ENCODE data around the gene ACSS2.

The ACSS2 gene

DNA sequence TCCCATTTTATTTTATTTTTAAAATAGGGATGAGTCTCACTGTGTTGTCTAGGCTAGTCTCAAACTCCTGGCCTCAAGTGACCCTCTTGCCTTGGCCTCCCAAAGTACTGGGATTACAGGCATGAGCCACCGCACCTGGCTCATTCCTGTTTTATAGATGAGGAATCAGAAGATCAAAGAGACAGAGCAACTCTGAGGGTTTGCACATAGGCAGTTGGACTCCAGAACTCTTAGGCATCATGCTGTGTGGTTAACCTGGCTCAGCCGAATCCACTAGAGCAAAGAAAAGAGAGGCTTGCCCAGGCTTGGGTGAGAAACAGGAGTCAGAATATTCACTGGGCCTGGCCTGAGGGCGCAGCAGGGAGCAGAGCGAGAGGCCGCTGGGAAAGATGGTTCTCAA lies 88.6 kb downstream of the ACSS2 start:
- no peaks in the 10 kb centered on the region for H3F3A ChIP-seq (ENCODE audit: insufficient read depth, low read length)
- H3K9me3 ChIP-seq (replicated peaks; ENCODE audit: insufficient read depth, low read length) = no peaks in the 10 kb centered on the region
- H3K9ac ChIP-seq (ENCODE audit: low read length) = no peak overlapping the region
- H3K4me3 ChIP-seq (ENCODE audit: low read length) = no peak overlapping the region
- no peak for TF ChIP-seq EZH2 (optimal IDR thresholded peaks at IDR 0.05; ENCODE audit: low read depth, low read length)
- TF ChIP-seq, protein P1, sequence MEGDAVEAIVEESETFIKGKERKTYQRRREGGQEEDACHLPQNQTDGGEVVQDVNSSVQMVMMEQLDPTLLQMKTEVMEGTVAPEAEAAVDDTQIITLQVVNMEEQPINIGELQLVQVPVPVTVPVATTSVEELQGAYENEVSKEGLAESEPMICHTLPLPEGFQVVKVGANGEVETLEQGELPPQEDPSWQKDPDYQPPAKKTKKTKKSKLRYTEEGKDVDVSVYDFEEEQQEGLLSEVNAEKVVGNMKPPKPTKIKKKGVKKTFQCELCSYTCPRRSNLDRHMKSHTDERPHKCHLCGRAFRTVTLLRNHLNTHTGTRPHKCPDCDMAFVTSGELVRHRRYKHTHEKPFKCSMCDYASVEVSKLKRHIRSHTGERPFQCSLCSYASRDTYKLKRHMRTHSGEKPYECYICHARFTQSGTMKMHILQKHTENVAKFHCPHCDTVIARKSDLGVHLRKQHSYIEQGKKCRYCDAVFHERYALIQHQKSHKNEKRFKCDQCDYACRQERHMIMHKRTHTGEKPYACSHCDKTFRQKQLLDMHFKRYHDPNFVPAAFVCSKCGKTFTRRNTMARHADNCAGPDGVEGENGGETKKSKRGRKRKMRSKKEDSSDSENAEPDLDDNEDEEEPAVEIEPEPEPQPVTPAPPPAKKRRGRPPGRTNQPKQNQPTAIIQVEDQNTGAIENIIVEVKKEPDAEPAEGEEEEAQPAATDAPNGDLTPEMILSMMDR (IDR thresholded peaks at IDR 0.05; ENCODE audit: low read length) = no peak
- no peak for TF ChIP-seq EZH2phosphoT487 (IDR thresholded peaks at IDR 0.05; ENCODE audit: low read length)
- no peaks in the 10 kb centered on the region for H3K79me2 ChIP-seq (ENCODE audit: low read length)
- no peaks in the 10 kb centered on the region for H3K4me1 ChIP-seq (ENCODE audit: low read length)
- no peaks in the 10 kb centered on the region for H3K27me3 ChIP-seq (replicated peaks; ENCODE audit: insufficient read depth, low read length)
- no peaks in the 10 kb centered on the region for H4K20me1 ChIP-seq (ENCODE audit: insufficient read depth, low read length)
- H3K9me2 ChIP-seq (replicated peaks; ENCODE audit: insufficient read depth, low read length) = no peaks in the 10 kb centered on the region
- no peak overlapping the region for H2AFZ ChIP-seq (ENCODE audit: low read length)
- H3K27ac ChIP-seq (ENCODE audit: low read length) = no peak overlapping the region
- H3K4me2 ChIP-seq (ENCODE audit: low read depth, low read length) = no peak overlapping the region
- DNase-seq = no peak
- no peaks in the 10 kb centered on the region for H3K36me3 ChIP-seq (replicated peaks; ENCODE audit: insufficient read depth, low read length)

DNA sequence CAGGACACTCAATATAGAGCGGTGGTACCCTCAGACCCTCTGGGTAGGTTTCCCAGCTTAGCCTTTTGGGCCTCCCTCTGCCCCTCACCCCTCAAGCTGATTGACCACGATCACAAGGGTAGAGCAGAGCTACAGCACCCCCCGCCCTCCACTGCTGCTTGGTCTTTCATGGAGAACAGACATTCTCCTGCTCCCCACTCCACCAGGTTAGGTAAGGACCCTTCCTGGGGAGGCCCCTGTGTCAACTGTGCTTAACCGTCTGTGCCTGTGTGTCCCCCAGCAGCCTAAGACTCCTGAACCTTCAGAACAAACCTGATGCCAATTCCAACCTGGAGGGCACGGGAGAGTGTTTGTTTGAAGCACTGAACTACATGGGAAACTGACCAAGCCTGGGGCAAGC lies 91.0 kb downstream of the ACSS2 start:
- Histone ChIP-seq H3K9me2 (replicated peaks; ENCODE audit: insufficient read depth, low read length) (no peaks in the 10 kb centered on the region), H3K4me3 (ENCODE audit: low read length) (no peak overlapping the region), H3K79me2 (ENCODE audit: low read length) (no peaks in the 10 kb centered on the region), H3K9ac (ENCODE audit: low read length) (no peak overlapping the region), H3F3A (ENCODE audit: insufficient read depth, low read length) (no peaks in the 10 kb centered on the region), H3K27ac (ENCODE audit: low read length) (no peak overlapping the region), H3K36me3 (replicated peaks; ENCODE audit: insufficient read depth, low read length) (no peaks in the 10 kb centered on the region), H4K20me1 (ENCODE audit: insufficient read depth, low read length) (no peaks in the 10 kb centered on the region), H3K4me1 (ENCODE audit: low read length) (no peaks in the 10 kb centered on the region), H3K9me3 (replicated peaks; ENCODE audit: insufficient read depth, low read length) (no peaks in the 10 kb centered on the region), H2AFZ (ENCODE audit: low read length) (no peak overlapping the region), H3K4me2 (ENCODE audit: low read depth, low read length) (no peak overlapping the region), H3K27me3 (replicated peaks; ENCODE audit: insufficient read depth, low read length) (no peaks in the 10 kb centered on the region)
- TF ChIP-seq EZH2 (optimal IDR thresholded peaks at IDR 0.05; ENCODE audit: low read depth, low read length) = no peak
- no peak for DNase-seq

DNA sequence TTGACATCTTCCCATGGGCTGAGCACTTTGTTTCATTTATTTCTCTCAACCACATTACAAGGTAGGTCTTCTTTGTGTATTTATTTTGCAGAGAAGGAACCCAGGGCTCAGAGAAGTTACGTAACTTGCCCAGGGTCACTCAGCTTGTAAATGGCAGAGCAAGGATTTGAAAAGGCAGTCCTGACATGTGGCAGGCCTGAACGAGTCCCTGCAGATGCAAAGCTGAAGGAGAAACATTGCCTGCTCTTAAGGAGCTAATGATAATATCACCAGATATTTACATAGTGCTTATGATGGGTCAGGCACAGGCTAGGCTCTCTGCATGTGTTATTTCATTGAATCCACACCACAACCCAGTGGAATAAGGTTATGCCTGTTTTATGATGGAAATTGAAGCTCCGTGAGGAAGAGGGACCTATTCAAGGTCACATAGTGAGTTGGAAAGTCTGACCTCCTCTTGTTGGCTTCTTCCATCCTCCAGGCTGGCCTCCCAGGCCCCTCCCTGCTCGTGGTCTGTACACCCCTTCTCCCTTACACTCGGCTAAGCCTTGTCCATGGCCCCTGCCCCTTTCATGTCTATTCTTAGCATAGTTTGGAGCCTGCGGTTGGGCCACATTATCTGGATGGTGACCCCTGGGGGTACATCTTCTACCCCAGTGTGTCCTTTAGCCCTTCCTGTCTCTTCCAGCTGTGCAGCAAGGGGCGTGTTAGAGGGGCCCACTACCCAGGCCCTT lies 91.8 kb downstream of the ACSS2 start:
- Histone ChIP-seq H3K36me3 (replicated peaks; ENCODE audit: insufficient read depth, low read length) (no peaks in the 10 kb centered on the region), H3K4me2 (ENCODE audit: low read depth, low read length) (no peak overlapping the region)
- TF ChIP-seq EZH2 (optimal IDR thresholded peaks at IDR 0.05; ENCODE audit: low read depth, low read length) (no peak), EZH2phosphoT487 (IDR thresholded peaks at IDR 0.05; ENCODE audit: low read length) (no peak)
- TF ChIP-seq, protein P1 (IDR thresholded peaks at IDR 0.05; ENCODE audit: low read length) = no peak

DNA sequence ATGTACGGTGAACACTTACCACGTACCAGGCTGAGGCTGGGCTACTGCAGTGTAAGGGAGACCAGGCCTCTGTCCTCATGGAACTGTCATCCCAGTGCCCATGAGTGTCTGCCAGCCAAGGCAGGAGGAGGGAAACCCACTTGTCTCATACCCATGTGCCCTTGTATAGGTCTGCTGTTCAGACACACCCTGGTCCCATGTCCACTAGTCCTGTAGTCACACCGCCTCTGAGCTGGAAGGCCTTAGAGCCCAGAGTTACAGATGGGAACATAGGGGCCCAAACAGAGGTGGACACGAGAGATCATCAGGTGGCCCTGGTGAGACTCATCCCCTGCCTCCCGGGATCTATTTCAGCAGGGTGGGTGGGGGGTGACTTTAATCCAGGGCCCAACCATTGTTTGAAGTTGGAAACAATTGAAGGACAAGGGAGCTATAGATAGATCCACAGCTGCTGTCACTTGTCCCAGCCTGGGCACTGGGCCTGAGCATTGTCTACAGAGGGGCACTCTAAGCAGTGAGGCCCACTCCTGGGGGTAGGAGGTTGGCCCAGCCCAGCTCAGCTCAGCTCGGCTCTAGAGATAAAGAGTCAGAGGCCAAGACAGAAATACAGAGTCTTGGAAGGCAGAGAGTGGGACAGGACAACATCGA lies 93.9 kb downstream of the ACSS2 start:
- Histone ChIP-seq H3K79me2 (ENCODE audit: low read length) (no peaks in the 10 kb centered on the region), H4K20me1 (ENCODE audit: insufficient read depth, low read length) (no peaks in the 10 kb centered on the region), H3F3A (ENCODE audit: insufficient read depth, low read length) (no peaks in the 10 kb centered on the region), H3K9me3 (replicated peaks; ENCODE audit: insufficient read depth, low read length) (no peaks in the 10 kb centered on the region), H3K9ac (ENCODE audit: low read length) (no peak overlapping the region), H3K27ac (ENCODE audit: low read length) (no peak overlapping the region), H3K36me3 (replicated peaks; ENCODE audit: insufficient read depth, low read length) (no peaks in the 10 kb centered on the region), H3K4me2 (ENCODE audit: low read depth, low read length) (no peak overlapping the region), H2AFZ (ENCODE audit: low read length) (no peak overlapping the region), H3K4me3 (ENCODE audit: low read length) (no peak overlapping the region), H3K27me3 (replicated peaks; ENCODE audit: insufficient read depth, low read length) (no peaks in the 10 kb centered on the region; the same call in 1 of the 2 replicates), H3K4me1 (ENCODE audit: low read length) (no peaks in the 10 kb centered on the region), H3K9me2 (replicated peaks; ENCODE audit: insufficient read depth, low read length) (no peaks in the 10 kb centered on the region)
- TF ChIP-seq, protein P1 (IDR thresholded peaks at IDR 0.05; ENCODE audit: low read length) = no peak
- TF ChIP-seq EZH2 (optimal IDR thresholded peaks at IDR 0.05; ENCODE audit: low read depth, low read length) (no peak), EZH2phosphoT487 (IDR thresholded peaks at IDR 0.05; ENCODE audit: low read length) (no peak)
- no peak for DNase-seq

More for the DNA sequence above, 91.8 kb downstream of the ACSS2 start:
- Histone ChIP-seq H3F3A (ENCODE audit: insufficient read depth, low read length) (no peaks in the 10 kb centered on the region), H3K79me2 (ENCODE audit: low read length) (no peaks in the 10 kb centered on the region), H2AFZ (ENCODE audit: low read length) (no peak overlapping the region), H3K27me3 (replicated peaks; ENCODE audit: insufficient read depth, low read length) (no peaks in the 10 kb centered on the region), H3K4me1 (ENCODE audit: low read length) (no peaks in the 10 kb centered on the region), H3K4me3 (ENCODE audit: low read length) (no peak overlapping the region), H3K9me2 (replicated peaks; ENCODE audit: insufficient read depth, low read length) (no peaks in the 10 kb centered on the region), H3K9ac (ENCODE audit: low read length) (no peak overlapping the region), H3K9me3 (replicated peaks; ENCODE audit: insufficient read depth, low read length) (no peaks in the 10 kb centered on the region), H4K20me1 (ENCODE audit: insufficient read depth, low read length) (no peaks in the 10 kb centered on the region), H3K27ac (ENCODE audit: low read length) (no peak overlapping the region)
- DNase-seq = no peak
